ENCODE measurements around the gene VEPH1. TPM values are rescaled to one million over a fixed set of nuclear protein-coding genes. Genes with fewer than 3 reads are reported as not detected.

The VEPH1 gene
- total RNA-seq, 1 experiment from 2014 or later = 7.7 TPM

- Mint-ChIP-seq H3K27ac (no peak overlapping the region), H3K4me1 (no peaks in the 10 kb centered on the region), H3K36me3 (ENCODE audit: insufficient read depth in 1 of 3, low read depth in 3 of 3) (peaks cover 3 to 5% (median 3%) of the 10 kb centered on the region in 3 experiments; a peak in 5 of 7 replicates), H3K9me3 (peaks cover 8 to 16% of the 10 kb centered on the region in 2 experiments), H3K4me3 (no peak overlapping the region), H3K27me3 (ENCODE audit: low read depth) (no peaks in the 10 kb centered on the region)
- Histone ChIP-seq H3K14ac (ENCODE audit: insufficient read depth, low read length) (no peak overlapping the region), H3T11ph (ENCODE audit: low read length) (no peak overlapping the region), H2BK5ac (ENCODE audit: insufficient read length, low read length) (no peak overlapping the region), H4K8ac (replicated peaks; ENCODE audit: insufficient read length, low read depth, low read length) (no peak overlapping the region), H3K56ac (ENCODE audit: insufficient read length, low read depth, low read length) (no peak overlapping the region), H4K91ac (ENCODE audit: insufficient read length, low read depth, low read length) (no peak overlapping the region), H3K4me1 (ENCODE audit: insufficient read depth, low read length) (no peaks in the 10 kb centered on the region), H4K20me1 (ENCODE audit: control insufficient read depth, insufficient read depth, insufficient read length) (no peaks in the 10 kb centered on the region), H3K79me1 (ENCODE audit: insufficient read depth, low read depth, low read length, poor library complexity, severe bottlenecking) (no peaks in the 10 kb centered on the region), H4K5ac (ENCODE audit: insufficient read length, low read depth, low read length) (no peak overlapping the region), H3K27me3 (ENCODE audit: insufficient read depth, low read length) (no peaks in the 10 kb centered on the region), H3K9ac (ENCODE audit: extremely low read depth, insufficient read length, low read length) (no peak overlapping the region), H3K23ac (ENCODE audit: insufficient read length, low read depth, low read length) (no peak overlapping the region), H3K23me2 (ENCODE audit: insufficient read length, low read depth, low read length, poor library complexity, severe bottlenecking) (no peaks in the 10 kb centered on the region), H2BK15ac (ENCODE audit: low read depth, low read length) (no peak overlapping the region), H3K27ac (ENCODE audit: insufficient read length, low read depth, low read length) (no peak overlapping the region), H2BK20ac (ENCODE audit: low read depth, low read length, poor library complexity, severe bottlenecking) (no peak overlapping the region), H3K79me2 (ENCODE audit: insufficient read depth, low read length) (no peaks in the 10 kb centered on the region), H3K9me3 (ENCODE audit: control insufficient read depth, low read depth, low read length) (no peaks in the 10 kb centered on the region), H3K18ac (ENCODE audit: insufficient read length, low read depth, low read length) (no peak overlapping the region), H2AK5ac (ENCODE audit: insufficient read length, low read length) (no peak overlapping the region), H3K4ac (ENCODE audit: low read depth, low read length) (no peak overlapping the region), H2AFZ (ENCODE audit: low read length) (no peak overlapping the region), H2BK12ac (ENCODE audit: insufficient read length, low read depth, low read length) (no peak overlapping the region), H2BK120ac (ENCODE audit: low read depth, low read length, poor library complexity, severe bottlenecking) (no peak overlapping the region), H3K4me2 (ENCODE audit: insufficient read depth, insufficient read length, low read length) (no peak overlapping the region)
- no peak for DNase-seq
- TF ChIP-seq CTCF (conservative IDR thresholded peaks at IDR 0.05) = no peak
Observed at GRCh38 chr3:157522648-157523047, 19.4 kb upstream of the VEPH1 start.
